Brain microvascular endothelial cell (primary cell): ENCODE measurements around the gene SAMD3.

Experiments used
- DNase-seq: peaks from one replicate; pipeline ENCODE4 v3.0.0-alpha.2; 2020
- H3K27ac ChIP-seq: fragments of 250-450 bp; sonication (Bioruptor Pico); 2 replicates; pipeline ENCODE4 v1.5.1; 2020; ENCODE audit warnings: mild to moderate bottlenecking, moderate library complexity
- H3K27me3 ChIP-seq: fragments of 250-450 bp; sonication (Bioruptor Pico); replicated peaks from 2 replicates; pipeline ENCODE4 v1.5.1; 2020; ENCODE audit warnings: mild to moderate bottlenecking
- H3K36me3 ChIP-seq: fragments of 250-450 bp; sonication (Bioruptor Pico); replicated peaks from 2 replicates; pipeline ENCODE4 v1.5.1; 2020; ENCODE audit warnings: mild to moderate bottlenecking
- H3K4me3 ChIP-seq: 2 replicates; pipeline ENCODE4 v1.5.1; 2011; ENCODE audit warnings: low read depth, mild to moderate bottlenecking, control low read depth, low read length, moderate library complexity
- CTCF ChIP-seq: IDR thresholded peaks from 2 replicates; pipeline ENCODE4 v1.5.1; 2011; ENCODE audit warnings: low read depth, mild to moderate bottlenecking, moderate library complexity, low read length, control low read depth, inconsistent platforms; ENCODE audit errors: missing control alignments
- in situ Hi-C: cut with HindIII; loops from 2 replicates; pipeline ENCODE4 v1.10.0; 2017; ENCODE audit warnings: low sequenced_read_pairs, low pct_ligation_motif_present

The SAMD3 gene

GRCh38 chr6:130190701-130191690 lies 31.8 kb downstream of the SAMD3 start:
- Histone ChIP-seq H3K27ac (no peak overlapping the region), H3K4me3 (no peak overlapping the region), H3K27me3 (no peaks in the 10 kb centered on the region), H3K36me3 (no peaks in the 10 kb centered on the region)
- in situ Hi-C loops = no loop called here
- no peak for DNase-seq
- no peak for TF ChIP-seq CTCF

GRCh38 chr6:130189531-130190397 lies 33.0 kb downstream of the SAMD3 start:
- TF ChIP-seq CTCF = no peak
- Histone ChIP-seq H3K4me3 (no peak overlapping the region), H3K27me3 (no peaks in the 10 kb centered on the region), H3K36me3 (no peaks in the 10 kb centered on the region), H3K27ac (no peak overlapping the region)
- DNase-seq = no peak
- in situ Hi-C loops = no loop called here

- H3K36me3 ChIP-seq = no peaks in the 10 kb centered on the region
- H3K4me3 ChIP-seq = no peak overlapping the region
- in situ Hi-C loops = no loop called here
- no peak overlapping the region for H3K27ac ChIP-seq
- no peak for TF ChIP-seq CTCF
- no peak for DNase-seq
- H3K27me3 ChIP-seq = no peaks in the 10 kb centered on the region
These were observed 34.4 kb downstream of the SAMD3 start for GRCh38 chr6:130188207-130188899.

GRCh38 chr6:130187335-130188206 lies 35.2 kb downstream of the SAMD3 start:
- no peaks in the 10 kb centered on the region for H3K36me3 ChIP-seq
- H3K27ac ChIP-seq = no peak overlapping the region
- TF ChIP-seq CTCF = no peak
- no peak for DNase-seq
- no peaks in the 10 kb centered on the region for H3K27me3 ChIP-seq
- no peak overlapping the region for H3K4me3 ChIP-seq
- in situ Hi-C loops = no loop called here

- Histone ChIP-seq H3K27me3 (no peaks in the 10 kb centered on the region), H3K4me3 (no peak overlapping the region), H3K36me3 (no peaks in the 10 kb centered on the region), H3K27ac (no peak overlapping the region)
- no peak for DNase-seq
- TF ChIP-seq CTCF = no peak
- in situ Hi-C loops = no loop called here
These were observed 37.1 kb downstream of the SAMD3 start for GRCh38 chr6:130185658-130186057.
